HCT116 (cell line): ENCODE data around the gene CTIF. TPM values are rescaled to one million over a fixed set of nuclear protein-coding genes. Genes with fewer than 3 reads are reported as not detected.

Source experiments
- ATAC-seq: fragments of 200-7000 bp; cut with Tn5 transposase; 2 replicates; pipeline ENCODE4 v1.9.1; 2020; ENCODE audit warnings: mild to moderate bottlenecking, moderate library complexity
- BruUV-seq: library from RNA; stranded (reverse); fragments of 400-500 nt; replicated peaks from 2 replicates; lab custom pipeline; 2021; lab: Mats Ljungman, UMichigan
- CTCF ChIA-PET: fragments of 300-600 bp; sonication (Branson Sonifier 250); formaldehyde crosslinking; loops from one replicate; lab custom pipeline; 2021; ENCODE audit warnings: antibody characterized with exemption; lab: Charles Lee
- POLR2A ChIA-PET: fragments of 300-600, 350-600 bp; sonication (Branson Sonifier 250); formaldehyde crosslinking; loops from one replicate; lab custom pipeline; 2021; ENCODE audit warnings: antibody characterized with exemption; lab: Charles Lee
- RAD21 ChIA-PET, 2 experiments: fragments of 300-600 bp; sonication (Branson Sonifier 250); formaldehyde crosslinking; loops; one replicate each; lab custom pipeline; 2023; ENCODE audit warnings: low total read pairs in 2 of 2; ENCODE audit not compliant: uncharacterized antibody in 2 of 2, unreplicated experiment in 2 of 2, low non-redundant PET in 1 of 2; lab: Charles Lee
- DNase-seq: peaks from one replicate; pipeline ENCODE4 v3.0.0-alpha.2; 2010; ENCODE audit warnings: low read depth, low spot score
- H2AFZ ChIP-seq: fragments of 200-600 bp; shearing (Covaris generic), sonication (generic); 2 replicates; pipeline ENCODE4 v1.6.1; 2017; ENCODE audit warnings: low read depth, mixed run types, mixed read lengths, antibody characterized with exemption, low read length; ENCODE audit not compliant: poor library complexity, severe bottlenecking
- H3K27ac ChIP-seq: 2 replicates; pipeline ENCODE4 v1.5.1; 2012; ENCODE audit warnings: low read depth, low read length
- H3K27me3 ChIP-seq: fragments of 200-600 bp; sonication (generic); 2 replicates; pipeline ENCODE4 v1.6.1; 2016; ENCODE audit warnings: mixed run types, low read length, mixed read lengths; ENCODE audit not compliant: insufficient read depth
- H3K36me3 ChIP-seq, 2 experiments: fragments of 200-500 bp in 1 of 2; fragments of 200-600 bp in 1 of 2; sonication (Bioruptor generic) in 1 of 2; sonication (generic) in 1 of 2; 2 replicates each; pipeline versions ENCODE4 v1.5.1 to v1.6.1; 2014 to 2016; ENCODE audit warnings: low read length in 2 of 2, inconsistent platforms in 1 of 2, mixed read lengths in 1 of 2, mixed run types in 1 of 2; ENCODE audit not compliant: insufficient read depth in 2 of 2, control insufficient read depth in 1 of 2
- H3K4me1 ChIP-seq, 2 experiments: fragments of 200-600 bp in 1 of 2; sonication (generic) in 1 of 2; 2 replicates each; pipeline versions ENCODE4 v1.5.1 to v1.6.1; 2012 to 2017; ENCODE audit warnings: low read length in 2 of 2, inconsistent platforms in 1 of 2, mild to moderate bottlenecking in 1 of 2, mixed read lengths in 1 of 2, mixed run types in 1 of 2, moderate library complexity in 1 of 2; ENCODE audit not compliant: insufficient read depth in 2 of 2, control insufficient read depth in 1 of 2
- H3K4me2 ChIP-seq: fragments of 200-600 bp; sonication (generic); 2 replicates; pipeline ENCODE4 v1.6.1; 2017; ENCODE audit warnings: mixed run types, low read length, mixed read lengths
- H3K4me3 ChIP-seq, 2 experiments: fragments of 200-600 bp in 1 of 2; sonication (generic) in 1 of 2; replicated peaks in 1 of 2; 2 replicates each; pipeline ENCODE4 v1.5.1; 2011 to 2016; ENCODE audit warnings: low read length in 2 of 2, control low read depth in 1 of 2, low read depth in 1 of 2, mild to moderate bottlenecking in 1 of 2, mixed read lengths in 1 of 2, mixed run types in 1 of 2
- H3K79me2 ChIP-seq: fragments of 200-600 bp; sonication (generic); 2 replicates; pipeline ENCODE4 v1.6.1; 2017; ENCODE audit warnings: mild to moderate bottlenecking, mixed run types, low read length, moderate library complexity, mixed read lengths; ENCODE audit not compliant: insufficient read depth
- H3K9ac ChIP-seq: fragments of 200-600 bp; sonication (generic); 2 replicates; pipeline ENCODE4 v1.6.1; 2016; ENCODE audit warnings: low read length, mixed read lengths
- H3K9me2 ChIP-seq: fragments of 200-600 bp; sonication (generic), shearing (Covaris generic); 2 replicates; pipeline ENCODE4 v1.6.1; 2017; ENCODE audit warnings: mixed run types, mild to moderate bottlenecking, moderate library complexity; ENCODE audit not compliant: insufficient read depth
- H3K9me3 ChIP-seq, 2 experiments: fragments of 200-500 bp in 1 of 2; fragments of 200-600 bp in 1 of 2; sonication (Bioruptor generic) in 1 of 2; sonication (generic) in 1 of 2; 2 replicates each; pipeline ENCODE4 v1.6.1; 2014 to 2017; ENCODE audit warnings: low read length in 2 of 2, mixed read lengths in 2 of 2, inconsistent platforms in 1 of 2, low read depth in 1 of 2, mild to moderate bottlenecking in 1 of 2, mixed run types in 1 of 2, moderate library complexity in 1 of 2; ENCODE audit not compliant: control insufficient read depth in 1 of 2, insufficient read depth in 1 of 2
- H4K20me1 ChIP-seq: fragments of 200-600 bp; sonication (generic), shearing (Covaris generic); 2 replicates; pipeline ENCODE4 v1.6.1; 2017; ENCODE audit warnings: mixed run types, mild to moderate bottlenecking, moderate library complexity; ENCODE audit not compliant: insufficient read depth
- CBX3 ChIP-seq: IDR thresholded peaks from 2 replicates; pipeline ENCODE4 v1.6.1; 2012; ENCODE audit warnings: low read depth
- CEBPB ChIP-seq: IDR thresholded peaks from 2 replicates; pipeline ENCODE4 v1.6.1; 2012; ENCODE audit warnings: low read depth
- EGR1 ChIP-seq: IDR thresholded peaks from 2 replicates; pipeline ENCODE4 v1.6.1; 2012; ENCODE audit warnings: low read depth
- ELF1 ChIP-seq: IDR thresholded peaks from 2 replicates; pipeline ENCODE4 v1.6.1; 2012; ENCODE audit warnings: low read depth, borderline replicate concordance
- EZH2 ChIP-seq: fragments of 200-600 bp; sonication (generic); IDR thresholded peaks from 2 replicates; pipeline ENCODE4 v1.6.1; 2017; ENCODE audit warnings: antibody characterized with exemption, mixed run types
- EZH2phosphoT487 ChIP-seq: fragments of 200-600 bp; IDR thresholded peaks from 2 replicates; pipeline ENCODE4 v1.6.1; 2018; ENCODE audit warnings: antibody characterized with exemption, borderline replicate concordance
- FOSL1 ChIP-seq: IDR thresholded peaks from 2 replicates; pipeline ENCODE4 v1.6.1; 2012; ENCODE audit warnings: low read depth
- POLR2A ChIP-seq: IDR thresholded peaks from 2 replicates; pipeline ENCODE4 v1.7.0; 2011; ENCODE audit warnings: borderline replicate concordance; ENCODE audit not compliant: insufficient read depth, insufficient read length; ENCODE audit errors: extremely low read depth
- POLR2AphosphoS5 ChIP-seq: IDR thresholded peaks from 2 replicates; pipeline ENCODE4 v1.6.1; 2011; ENCODE audit warnings: mild to moderate bottlenecking, low read depth, low read length, moderate library complexity
- RAD21 ChIP-seq: IDR thresholded peaks from 2 replicates; pipeline ENCODE4 v1.6.1; 2012; ENCODE audit warnings: low read depth, mild to moderate bottlenecking
- SIN3A ChIP-seq: IDR thresholded peaks from 2 replicates; pipeline ENCODE4 v1.6.1; 2012; ENCODE audit warnings: low read depth
- SP1 ChIP-seq: IDR thresholded peaks from 2 replicates; pipeline ENCODE4 v1.6.1; 2012; ENCODE audit warnings: low read depth
- TCF7L2 ChIP-seq: IDR thresholded peaks from 2 replicates; pipeline ENCODE4 v1.7.0; 2011; ENCODE audit warnings: borderline replicate concordance, inconsistent platforms; ENCODE audit not compliant: insufficient read depth, insufficient read length; ENCODE audit errors: extremely low read depth
- YY1 ChIP-seq: IDR thresholded peaks from 2 replicates; pipeline ENCODE4 v1.6.1; 2011; ENCODE audit warnings: low read length, low read depth, moderate library complexity, mild to moderate bottlenecking; ENCODE audit not compliant: insufficient replicate concordance; ENCODE audit errors: extremely low read depth
- ZBTB33 ChIP-seq: IDR thresholded peaks from 2 replicates; pipeline ENCODE4 v1.6.1; 2011; ENCODE audit warnings: mild to moderate bottlenecking, low read length, moderate library complexity; ENCODE audit not compliant: insufficient replicate concordance; ENCODE audit errors: extremely low read depth
- ZFX ChIP-seq: fragments of 450-650 bp; IDR thresholded peaks from 2 replicates; pipeline ENCODE4 v1.6.1; 2017
- ZNF274 ChIP-seq: fragments of 200-500 bp; sonication (Bioruptor generic); IDR thresholded peaks from 2 replicates; pipeline ENCODE4 v1.6.1; 2014; ENCODE audit warnings: mild to moderate bottlenecking, low read depth, low read length, inconsistent platforms
- intact Hi-C: fragments of 100-400 bp; cut with micrococcal nuclease; formaldehyde crosslinking; loops from 2 replicates; pipeline ENCODE4 v1.10.0; 2022
- total RNA-seq: library from RNA; stranded (reverse); gene quantifications from one replicate; pipeline ENCODE4 v1.2.1, GENCODE V29; 2021; ENCODE audit not compliant: unreplicated experiment
- TF ChIP-seq, protein P1 (sequence below), 3 experiments: fragments of 200-600 bp in 1 of 3; sonication (generic) in 1 of 3; IDR thresholded peaks in 2 of 3; conservative IDR thresholded peaks in 1 of 3; 2 replicates each; pipeline ENCODE4 v1.5.1; 2012 to 2017; ENCODE audit warnings: low read depth in 2 of 3, low read length in 2 of 3, antibody characterized with exemption in 1 of 3, borderline replicate concordance in 1 of 3, control low read depth in 1 of 3, mild to moderate bottlenecking in 1 of 3, mixed read lengths in 1 of 3, mixed run types in 1 of 3, moderate library complexity in 1 of 3; ENCODE audit not compliant: insufficient read depth in 1 of 3
- TF ChIP-seq, protein P2 (sequence below): IDR thresholded peaks from 2 replicates; pipeline ENCODE4 v1.6.1; 2012

CTIF gene
- total RNA-seq, 1 experiment from 2014 or later = 19.7 TPM

- H3K9me3 ChIP-seq = no peaks in the 10 kb centered on the region
- H3K27me3 ChIP-seq = no peaks in the 10 kb centered on the region
- ATAC-seq (no peak), DNase-seq (no peak)
- no peaks in the 10 kb centered on the region for H3K36me3 ChIP-seq
- no peak for TF ChIP-seq POLR2AphosphoS5
- no peak for TF ChIP-seq SIN3A
- TF ChIP-seq ZBTB33 = no peak
- no peak for TF ChIP-seq ELF1
- TF ChIP-seq, protein P1, sequence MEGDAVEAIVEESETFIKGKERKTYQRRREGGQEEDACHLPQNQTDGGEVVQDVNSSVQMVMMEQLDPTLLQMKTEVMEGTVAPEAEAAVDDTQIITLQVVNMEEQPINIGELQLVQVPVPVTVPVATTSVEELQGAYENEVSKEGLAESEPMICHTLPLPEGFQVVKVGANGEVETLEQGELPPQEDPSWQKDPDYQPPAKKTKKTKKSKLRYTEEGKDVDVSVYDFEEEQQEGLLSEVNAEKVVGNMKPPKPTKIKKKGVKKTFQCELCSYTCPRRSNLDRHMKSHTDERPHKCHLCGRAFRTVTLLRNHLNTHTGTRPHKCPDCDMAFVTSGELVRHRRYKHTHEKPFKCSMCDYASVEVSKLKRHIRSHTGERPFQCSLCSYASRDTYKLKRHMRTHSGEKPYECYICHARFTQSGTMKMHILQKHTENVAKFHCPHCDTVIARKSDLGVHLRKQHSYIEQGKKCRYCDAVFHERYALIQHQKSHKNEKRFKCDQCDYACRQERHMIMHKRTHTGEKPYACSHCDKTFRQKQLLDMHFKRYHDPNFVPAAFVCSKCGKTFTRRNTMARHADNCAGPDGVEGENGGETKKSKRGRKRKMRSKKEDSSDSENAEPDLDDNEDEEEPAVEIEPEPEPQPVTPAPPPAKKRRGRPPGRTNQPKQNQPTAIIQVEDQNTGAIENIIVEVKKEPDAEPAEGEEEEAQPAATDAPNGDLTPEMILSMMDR (IDR thresholded peaks at IDR 0.05 in 2 of 3, conservative IDR thresholded peaks at IDR 0.05 in 1 of 3; ENCODE audit: borderline replicate concordance in 1 of 3, insufficient read depth in 1 of 3, low read depth in 2 of 3, low read length in 2 of 3) = no peak
- TF ChIP-seq FOSL1 = no peak
- no peak for TF ChIP-seq RAD21
- no peak for TF ChIP-seq SP1
- no peak for TF ChIP-seq CBX3
- no peak for TF ChIP-seq YY1
- TF ChIP-seq EZH2 = no peak
- TF ChIP-seq EGR1 = no peak
- TF ChIP-seq POLR2A = no peak
- no peak for TF ChIP-seq CEBPB
- no peak for TF ChIP-seq ZNF274
- no peak for TF ChIP-seq TCF7L2
- TF ChIP-seq, protein P2, sequence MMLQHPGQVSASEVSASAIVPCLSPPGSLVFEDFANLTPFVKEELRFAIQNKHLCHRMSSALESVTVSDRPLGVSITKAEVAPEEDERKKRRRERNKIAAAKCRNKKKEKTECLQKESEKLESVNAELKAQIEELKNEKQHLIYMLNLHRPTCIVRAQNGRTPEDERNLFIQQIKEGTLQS = no peak
- TF ChIP-seq EZH2phosphoT487 = no peak
- no peak for TF ChIP-seq ZFX
- no peaks in the 10 kb centered on the region; the same call in 1 of the 2 replicates for H3K9me2 ChIP-seq
- CTCF ChIA-PET = interaction anchor here (0.7 kb wide), 1 partner anchor 20 kb away, joined by 3 read pairs; no protein-coding TSS in a partner anchor
- H4K20me1 ChIP-seq = no peaks in the 10 kb centered on the region
- intact Hi-C loops = no loop called here
- H3K4me1 ChIP-seq = peaks cover 0 to 9% of the 10 kb centered on the region in 2 experiments; a peak in 1 of 4 replicates
- no peak overlapping the region for H3K4me3 ChIP-seq
- H3K9ac ChIP-seq = no peak overlapping the region
- no peaks in the 10 kb centered on the region for H3K79me2 ChIP-seq
- BruUV-seq = no TSS peak
- H2AFZ ChIP-seq = no peak overlapping the region
- no peak overlapping the region for H3K4me2 ChIP-seq
- POLR2A ChIA-PET = no interaction called here
- H3K27ac ChIP-seq = no peak overlapping the region
- RAD21 ChIA-PET = no interaction called here
These were observed 274.5 kb downstream of the CTIF start for GRCh38 chr18:48813321-48813720.
